22Rv1 (cell line): ENCODE measurements around the gene NDUFV2.

ENCODE experiments used
- H3K27ac ChIP-seq: fragments of 450-650 bp; 2 replicates; pipeline ENCODE4 v1.5.1; 2017
- ZFX ChIP-seq: fragments of 450-650 bp; IDR thresholded peaks from 2 replicates; pipeline ENCODE4 v1.6.1; 2017; ENCODE audit warnings: antibody characterized with exemption, borderline replicate concordance
- TF ChIP-seq, protein P1 (sequence below): fragments of 450-650 bp; IDR thresholded peaks from 2 replicates; pipeline ENCODE4 v1.5.1; 2017; ENCODE audit warnings: mild to moderate bottlenecking

Gene NDUFV2

GRCh38 chr18:9182852-9183399 lies 80.4 kb downstream of the NDUFV2 start:
- H3K27ac ChIP-seq, result no peak overlapping the region
- TF ChIP-seq, protein P1, sequence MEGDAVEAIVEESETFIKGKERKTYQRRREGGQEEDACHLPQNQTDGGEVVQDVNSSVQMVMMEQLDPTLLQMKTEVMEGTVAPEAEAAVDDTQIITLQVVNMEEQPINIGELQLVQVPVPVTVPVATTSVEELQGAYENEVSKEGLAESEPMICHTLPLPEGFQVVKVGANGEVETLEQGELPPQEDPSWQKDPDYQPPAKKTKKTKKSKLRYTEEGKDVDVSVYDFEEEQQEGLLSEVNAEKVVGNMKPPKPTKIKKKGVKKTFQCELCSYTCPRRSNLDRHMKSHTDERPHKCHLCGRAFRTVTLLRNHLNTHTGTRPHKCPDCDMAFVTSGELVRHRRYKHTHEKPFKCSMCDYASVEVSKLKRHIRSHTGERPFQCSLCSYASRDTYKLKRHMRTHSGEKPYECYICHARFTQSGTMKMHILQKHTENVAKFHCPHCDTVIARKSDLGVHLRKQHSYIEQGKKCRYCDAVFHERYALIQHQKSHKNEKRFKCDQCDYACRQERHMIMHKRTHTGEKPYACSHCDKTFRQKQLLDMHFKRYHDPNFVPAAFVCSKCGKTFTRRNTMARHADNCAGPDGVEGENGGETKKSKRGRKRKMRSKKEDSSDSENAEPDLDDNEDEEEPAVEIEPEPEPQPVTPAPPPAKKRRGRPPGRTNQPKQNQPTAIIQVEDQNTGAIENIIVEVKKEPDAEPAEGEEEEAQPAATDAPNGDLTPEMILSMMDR, result no peak
- TF ChIP-seq ZFX, result no peak
